Measurements from ENCODE around the gene MLIP. TPM values are rescaled to one million over a fixed set of nuclear protein-coding genes. Genes with fewer than 3 reads are reported as not detected.

The MLIP gene
- total and polyA plus RNA-seq, 4 donors, result 2.0 to 6.0 (median 3.2) TPM

- DNase-seq (ENCODE audit: low spot score), result no peak
- Histone ChIP-seq H3K27ac (ENCODE audit: low read depth in 1 of 2, low read length in 2 of 2) (no peak overlapping the region), H3K9ac (ENCODE audit: low read depth in 1 of 2, low read length in 2 of 2) (no peak overlapping the region), H3K9me3 (ENCODE audit: control insufficient read depth in 4 of 4, low read length in 3 of 4) (no peaks in the 10 kb centered on the region), H3K4me1 (ENCODE audit: control insufficient read depth in 4 of 4, insufficient read depth in 4 of 4, low read length in 3 of 4) (no peaks in the 10 kb centered on the region), H3K4me3 (ENCODE audit: low read depth in 1 of 3, low read length in 3 of 3) (no peak overlapping the region), H3K36me3 (ENCODE audit: control insufficient read depth in 4 of 4, insufficient read depth in 3 of 4, low read depth in 1 of 4, low read length in 3 of 4) (peaks cover 0 to 5% (median 2%) of the 10 kb centered on the region in 4 donors), H3K27me3 (ENCODE audit: control insufficient read depth in 4 of 4, insufficient read depth in 4 of 4, low read length in 3 of 4) (no peaks in the 10 kb centered on the region)
- TF ChIP-seq YY1 (IDR thresholded peaks at IDR 0.05) (no peak), EGR1 (IDR thresholded peaks at IDR 0.05; ENCODE audit: low read depth in 2 of 2) (no peak), MAX (IDR thresholded peaks at IDR 0.05) (no peak), TAF1 (conservative IDR thresholded peaks at IDR 0.05) (no peak), ZBTB33 (IDR thresholded peaks at IDR 0.05) (no peak), FOXA2 (IDR thresholded peaks at IDR 0.05) (no peak), NR2F2 (IDR thresholded peaks at IDR 0.05) (no peak), REST (IDR thresholded peaks at IDR 0.05) (no peak), CTCF (IDR thresholded peaks at IDR 0.05; ENCODE audit: low read depth, low read length, missing input control) (no peak), FOXA1 (IDR thresholded peaks at IDR 0.05) (no peak), HNF4A (conservative IDR thresholded peaks at IDR 0.05) (no peak), HNF4G (IDR thresholded peaks at IDR 0.05) (no peak), SP1 (IDR thresholded peaks at IDR 0.05) (no peak), RXRA (IDR thresholded peaks at IDR 0.05) (no peak), RAD21 (IDR thresholded peaks at IDR 0.05) (no peak), ATF3 (IDR thresholded peaks at IDR 0.05) (no peak), GABPA (IDR thresholded peaks at IDR 0.05 in 1 of 2, conservative IDR thresholded peaks at IDR 0.05 in 1 of 2) (no peak)
- WGBS, result 72% methylated on average over 5 of the region's 5 CpGs
Observed at GRCh38 chr6:54125493-54125892, 14.2 kb downstream of the MLIP start.

- 90% methylated on average over 3 of the region's 3 CpGs for WGBS
- Histone ChIP-seq H3K4me1 (ENCODE audit: control insufficient read depth in 4 of 4, insufficient read depth in 4 of 4, low read length in 3 of 4) (peaks cover 0 to 8% (median 3%) of the 10 kb centered on the region in 4 donors), H3K9me3 (ENCODE audit: control insufficient read depth in 4 of 4, low read length in 3 of 4) (no peaks in the 10 kb centered on the region), H3K27ac (ENCODE audit: low read depth in 1 of 2, low read length in 2 of 2) (no peak overlapping the region), H3K9ac (ENCODE audit: low read depth in 1 of 2, low read length in 2 of 2) (no peak overlapping the region), H3K27me3 (ENCODE audit: control insufficient read depth in 4 of 4, insufficient read depth in 4 of 4, low read length in 3 of 4) (no peaks in the 10 kb centered on the region), H3K4me3 (ENCODE audit: low read depth in 1 of 3, low read length in 3 of 3) (no peak overlapping the region), H3K36me3 (ENCODE audit: control insufficient read depth in 4 of 4, insufficient read depth in 3 of 4, low read depth in 1 of 4, low read length in 3 of 4) (no peaks in the 10 kb centered on the region)
- TF ChIP-seq SP1 (IDR thresholded peaks at IDR 0.05), result no peak
- no peak for TF ChIP-seq NR2F2 (IDR thresholded peaks at IDR 0.05)
- TF ChIP-seq RAD21 (IDR thresholded peaks at IDR 0.05), result no peak
- no peak for TF ChIP-seq JUND (IDR thresholded peaks at IDR 0.05)
- TF ChIP-seq GABPA (IDR thresholded peaks at IDR 0.05 in 1 of 2, conservative IDR thresholded peaks at IDR 0.05 in 1 of 2), result no peak
- DNase-seq (ENCODE audit: low spot score), result no peak
Observed at GRCh38 chr6:54130179-54130578, 18.9 kb downstream of the MLIP start.
